HTERT RPE-1 (cell line): ENCODE data around the gene TEX53.

Source experiments
- in situ Hi-C: fragments of 300-500 bp; cut with MboI; formaldehyde crosslinking; loops from 4 replicates; pipeline ENCODE4 v1.14.3; 2020; ENCODE audit warnings: low sequenced_read_pairs

The TEX53 gene

DNA sequence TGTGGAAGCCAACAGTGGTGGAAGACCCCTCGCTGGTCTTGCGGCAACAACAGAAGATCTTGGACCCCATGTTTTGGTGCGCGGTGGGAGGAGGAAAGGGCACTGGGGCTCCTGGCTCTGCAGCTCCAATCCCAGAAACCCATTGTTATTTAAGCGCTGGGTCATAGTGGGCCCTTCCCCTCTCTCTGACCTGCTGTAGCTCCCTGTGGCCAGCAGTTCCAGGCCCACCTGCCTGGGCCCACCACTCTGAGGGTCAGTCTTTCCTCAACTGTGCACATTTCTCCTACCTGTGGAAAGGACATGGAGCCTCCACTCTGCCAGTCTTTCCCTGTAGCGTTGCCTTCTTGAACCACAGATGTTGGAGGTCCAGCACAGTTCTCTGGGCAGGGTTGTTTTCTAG is at the start of gene TEX53:
TSS of gene TEX53 (minus strand) at position 101 of the 400 bp plus-strand sequence. CDS start at position 70, 31 bp downstream.
- in situ Hi-C loops = no loop called here

GRCh38 chr9:114706711-114707110 is 49.1 kb upstream of the TEX53 start:
- in situ Hi-C loops = no loop called here

- in situ Hi-C loops = no loop called here
These were observed 44.4 kb upstream of the TEX53 start for GRCh38 chr9:114701988-114702387.

GRCh38 chr9:114697951-114698351 is 40.3 kb upstream of the TEX53 start:
- in situ Hi-C loops = loop anchor here (25.0 kb wide), 1 partner anchor 314 kb away; no protein-coding TSS in a partner anchor

DNA sequence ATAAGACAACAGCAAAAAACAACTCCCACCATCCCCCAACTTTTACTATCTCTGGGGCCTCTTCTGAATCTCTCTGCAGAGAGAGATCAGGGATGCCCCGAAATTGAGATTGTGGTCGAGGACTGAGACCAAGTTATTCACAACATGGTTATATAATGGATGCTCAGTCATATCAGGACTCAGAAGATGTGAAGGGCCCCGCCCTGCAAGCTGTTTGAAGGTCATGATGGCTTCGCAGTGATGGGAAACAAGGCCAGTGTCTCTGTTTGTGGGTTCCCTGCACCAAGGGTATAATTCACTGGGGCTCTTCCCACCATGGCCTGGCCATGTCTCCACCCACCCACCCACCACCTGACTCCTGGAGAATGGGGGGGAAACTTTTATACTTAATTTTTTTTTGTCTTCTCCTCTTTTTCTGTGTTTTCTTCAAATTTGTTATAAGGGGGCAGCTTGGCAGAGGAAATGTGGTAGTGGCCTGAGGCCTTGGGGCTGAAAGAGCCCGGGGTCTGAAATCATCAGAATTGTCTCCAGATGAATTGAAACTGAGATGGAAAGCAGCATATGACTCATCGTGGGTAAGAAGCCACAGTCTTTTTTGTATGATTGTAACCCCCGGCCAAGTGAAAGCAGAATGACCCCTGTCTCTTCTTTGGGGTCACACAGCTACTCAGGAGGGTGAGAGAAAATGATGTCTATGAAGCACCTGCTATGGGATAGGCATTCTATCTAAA is 39.4 kb upstream of the TEX53 start:
- in situ Hi-C loops = loop anchor here (25.0 kb wide), 1 partner anchor 315 kb away; no protein-coding TSS in a partner anchor

GRCh38 chr9:114695948-114696347 is 38.3 kb upstream of the TEX53 start:
- in situ Hi-C loops = loop anchor here (25.0 kb wide), 1 partner anchor 316 kb away; no protein-coding TSS in a partner anchor

DNA sequence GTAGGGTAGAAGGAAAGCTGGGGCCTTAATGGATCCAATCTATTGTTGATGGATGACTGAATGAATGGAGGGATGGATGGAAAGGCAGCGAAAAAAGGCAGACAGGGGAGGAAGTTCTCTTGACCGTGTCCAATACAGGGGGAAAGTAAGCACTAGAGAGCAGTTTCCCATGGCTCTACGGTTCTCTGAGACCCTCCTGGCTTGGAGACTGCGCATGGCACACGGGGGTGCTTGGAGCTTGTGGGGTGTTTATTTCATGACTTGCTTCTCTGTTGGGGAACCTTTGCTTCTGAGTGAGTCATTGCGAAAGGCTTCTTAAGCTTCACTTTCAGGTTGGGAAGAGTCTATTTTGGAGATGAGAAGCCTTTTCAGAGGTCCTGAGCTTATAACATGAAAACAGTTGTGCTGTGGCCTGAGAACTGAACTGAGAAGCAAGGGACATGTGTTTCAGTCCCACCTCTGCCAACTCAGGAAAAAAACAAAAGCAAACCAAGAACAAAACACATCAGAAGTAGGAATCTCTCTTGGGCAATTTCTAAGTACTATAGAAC is 37.2 kb upstream of the TEX53 start:
- in situ Hi-C loops = loop anchor here (25.0 kb wide), 1 partner anchor 318 kb away; no protein-coding TSS in a partner anchor

GRCh38 chr9:114694146-114694545 is 36.5 kb upstream of the TEX53 start:
- in situ Hi-C loops = loop anchor here (25.0 kb wide), 1 partner anchor 318 kb away; no protein-coding TSS in a partner anchor

GRCh38 chr9:114693248-114693855 is 35.7 kb upstream of the TEX53 start:
- in situ Hi-C loops = loop anchor here (25.0 kb wide), 1 partner anchor 319 kb away; no protein-coding TSS in a partner anchor

GRCh38 chr9:114691956-114692295 is 34.3 kb upstream of the TEX53 start:
- in situ Hi-C loops = loop anchor here (25.0 kb wide), 1 partner anchor 320 kb away; no protein-coding TSS in a partner anchor

GRCh38 chr9:114691046-114691955 is 33.7 kb upstream of the TEX53 start:
- in situ Hi-C loops = loop anchor here (25.0 kb wide), 1 partner anchor 321 kb away; no protein-coding TSS in a partner anchor

DNA sequence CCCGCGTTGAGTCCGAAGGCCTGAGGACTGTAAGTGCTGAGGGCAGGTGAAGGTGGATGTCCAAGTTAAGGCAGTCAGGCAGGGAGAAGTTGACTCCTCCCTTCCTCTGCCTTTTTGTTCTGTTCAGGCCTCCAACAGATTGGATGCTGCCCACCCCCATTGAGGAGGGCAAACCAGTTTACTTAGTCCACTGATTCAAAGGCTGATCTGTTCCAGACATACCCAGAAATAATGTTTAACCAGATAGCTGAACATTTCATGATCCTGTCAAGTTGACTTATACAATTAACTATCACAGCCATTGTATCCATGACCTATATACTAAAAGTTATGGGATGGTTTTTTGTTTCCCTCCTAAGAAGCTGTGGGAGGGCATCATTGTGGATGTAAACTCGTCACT is 32.7 kb upstream of the TEX53 start:
- in situ Hi-C loops = loop anchor here (25.0 kb wide), 1 partner anchor 322 kb away; no protein-coding TSS in a partner anchor

DNA sequence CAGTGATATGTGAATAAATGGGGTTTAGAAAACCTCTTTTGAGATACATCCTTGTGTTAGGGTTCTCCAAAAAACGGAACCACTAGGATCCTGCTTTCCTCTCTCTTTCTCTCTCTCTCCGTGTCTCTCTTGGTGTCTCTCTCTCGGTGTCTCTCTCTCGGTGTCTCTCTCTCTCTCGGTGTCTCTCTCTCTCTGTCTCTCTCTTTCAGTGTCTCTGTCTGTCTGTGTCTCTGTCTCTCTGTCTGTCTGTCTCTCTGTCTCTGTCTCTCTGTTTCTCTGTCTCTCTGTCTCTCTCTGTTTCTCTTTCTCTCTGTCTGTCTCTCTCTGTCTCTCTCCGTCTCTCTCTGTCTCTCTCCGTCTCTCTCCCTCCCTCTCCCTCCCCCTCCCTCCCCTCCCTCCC is 32.2 kb upstream of the TEX53 start:
- in situ Hi-C loops = loop anchor here (25.0 kb wide), 1 partner anchor 322 kb away; no protein-coding TSS in a partner anchor

- in situ Hi-C loops = loop anchor here (25.0 kb wide), 1 partner anchor 323 kb away; no protein-coding TSS in a partner anchor
These were observed 31.5 kb upstream of the TEX53 start for GRCh38 chr9:114688909-114689610.

DNA sequence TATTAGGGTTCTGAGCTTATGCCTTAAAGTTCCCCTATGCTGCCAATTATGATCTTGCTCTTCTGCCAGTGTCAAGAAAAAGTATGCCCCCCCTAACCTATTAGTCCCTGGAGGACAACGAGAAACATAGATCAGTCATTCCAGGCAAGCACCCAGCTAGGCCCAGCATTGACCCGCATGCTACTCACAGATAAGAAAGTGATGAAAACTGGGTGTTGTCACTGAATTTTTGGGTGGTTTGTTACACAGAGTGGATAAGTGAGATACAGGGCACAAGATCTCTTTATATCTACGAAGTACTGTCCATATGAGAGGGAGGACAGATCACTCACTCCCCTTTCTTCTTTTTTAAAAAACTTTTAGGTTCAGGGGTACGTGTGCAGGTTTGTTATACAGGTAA is 30.8 kb upstream of the TEX53 start:
- in situ Hi-C loops = loop anchor here (25.0 kb wide), 1 partner anchor 324 kb away; no protein-coding TSS in a partner anchor

DNA sequence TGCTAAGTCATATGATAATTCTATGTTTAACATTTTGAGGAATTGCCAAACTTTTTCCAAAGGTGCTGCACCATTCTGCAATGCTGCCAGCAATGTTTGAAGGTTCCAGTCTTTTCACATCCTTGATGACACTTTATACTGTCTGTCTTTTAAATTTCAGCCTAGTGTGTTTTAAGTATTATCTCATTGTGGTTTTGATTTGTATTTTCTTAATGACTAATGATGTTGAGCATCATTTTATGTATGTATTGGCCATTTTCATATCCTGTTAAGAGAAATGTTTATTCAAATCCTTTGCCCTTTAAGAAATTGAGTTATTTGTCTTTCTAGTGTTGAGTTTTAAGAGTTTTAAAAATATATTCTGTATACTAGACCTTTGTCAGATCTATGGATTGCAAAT is 29.4 kb upstream of the TEX53 start:
- in situ Hi-C loops = loop anchor here (25.0 kb wide), 1 partner anchor 325 kb away; no protein-coding TSS in a partner anchor

DNA sequence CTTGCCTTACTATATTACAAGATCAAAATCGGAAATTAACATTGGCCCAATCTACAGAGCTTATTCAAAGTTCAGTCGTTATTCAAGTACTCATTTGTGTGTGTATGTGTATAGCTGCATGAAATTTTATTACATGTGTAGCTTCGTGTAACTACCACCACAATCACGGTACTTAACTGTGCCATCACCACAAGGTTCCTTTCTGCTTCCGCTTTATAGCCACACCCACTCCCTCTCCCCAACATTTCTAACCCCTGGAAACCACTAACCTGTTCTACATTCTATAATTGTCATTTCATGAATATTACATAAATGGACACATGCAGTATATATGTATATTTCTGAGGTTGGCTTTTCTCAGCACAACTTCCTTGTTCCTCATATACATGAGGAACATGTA is 28.3 kb upstream of the TEX53 start:
- in situ Hi-C loops = loop anchor here (25.0 kb wide), 1 partner anchor 326 kb away; no protein-coding TSS in a partner anchor

- in situ Hi-C loops = loop anchor here (25.0 kb wide), 1 partner anchor 328 kb away; no protein-coding TSS in a partner anchor
These were observed 26.4 kb upstream of the TEX53 start for GRCh38 chr9:114684036-114684435.

DNA sequence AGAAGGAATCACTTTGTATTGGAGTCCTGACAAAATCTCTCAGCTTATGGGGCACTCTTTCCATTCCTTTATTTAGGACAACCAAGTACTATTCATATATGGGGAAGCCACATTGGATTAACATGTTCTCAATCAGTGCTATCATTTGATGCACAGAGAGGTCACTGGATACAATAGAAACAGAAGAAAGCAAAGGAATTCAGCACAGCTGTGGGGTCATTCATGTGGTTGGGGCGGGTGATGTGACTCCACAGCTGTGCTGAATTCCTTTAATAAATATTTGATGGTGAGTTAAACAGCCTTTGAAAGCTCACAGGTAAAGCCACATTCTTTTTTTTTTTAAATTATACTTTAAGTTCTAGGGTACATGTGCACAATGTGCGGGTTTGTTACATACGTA is 25.2 kb upstream of the TEX53 start:
- in situ Hi-C loops = loop anchor here (25.0 kb wide), 1 partner anchor 329 kb away; no protein-coding TSS in a partner anchor
